GM21737 (cell line): ENCODE measurements around the gene GPR50.

Experiments used
- ATAC-seq: cut with Tn5 transposase; IDR thresholded peaks from one replicate; pipeline ENCODE4 v1.9.1; 2021; ENCODE audit warnings: mild to moderate bottlenecking, moderate library complexity; ENCODE audit not compliant: unreplicated experiment

GPR50 gene

GRCh38 chrX:151176231-151176750 lies at the start of gene GPR50:
GPR50 (plus strand) TSS chrX:151176584; CDS start chrX:151176722, 138 bp downstream.
- no peak for ATAC-seq

GRCh38 chrX:151132531-151132930 lies 43.9 kb upstream of the GPR50 start:
- no peak for ATAC-seq

- ATAC-seq = no peak
Observed at GRCh38 chrX:151151665-151152267, 24.6 kb upstream of the GPR50 start.

GRCh38 chrX:151153086-151153485 lies 23.3 kb upstream of the GPR50 start:
- ATAC-seq = no peak

- no peak for ATAC-seq
Observed at GRCh38 chrX:151153667-151154066, 22.7 kb upstream of the GPR50 start.

- no peak for ATAC-seq
Observed at GRCh38 chrX:151155234-151155633, 21.1 kb upstream of the GPR50 start.

GRCh38 chrX:151161690-151162089 lies 14.7 kb upstream of the GPR50 start:
- no peak for ATAC-seq

- no peak for ATAC-seq
Observed at GRCh38 chrX:151167791-151168345, 8.5 kb upstream of the GPR50 start.

GRCh38 chrX:151169783-151170182 lies 6.6 kb upstream of the GPR50 start:
- no peak for ATAC-seq

- no peak for ATAC-seq
Observed at GRCh38 chrX:151174581-151175282, 1.7 kb upstream of the GPR50 start.

- ATAC-seq = no peak
Observed at GRCh38 chrX:151175283-151176062, 911 bp upstream of the GPR50 start.

GRCh38 chrX:151177141-151178027 lies 1.0 kb downstream of the GPR50 start:
- no peak for ATAC-seq

GRCh38 chrX:151178746-151179145 lies 2.4 kb downstream of the GPR50 start:
- no peak for ATAC-seq

- ATAC-seq = no peak
Observed at GRCh38 chrX:151180400-151180799, 4.0 kb downstream of the GPR50 start.

GRCh38 chrX:151181088-151181487 lies 4.7 kb downstream of the GPR50 start:
- ATAC-seq = no peak

- no peak for ATAC-seq
Observed at GRCh38 chrX:151183233-151183753, 6.9 kb downstream of the GPR50 start.

GRCh38 chrX:151183912-151184565 lies 7.7 kb downstream of the GPR50 start:
- ATAC-seq = no peak

GRCh38 chrX:151184705-151185104 lies 8.3 kb downstream of the GPR50 start:
- no peak for ATAC-seq

GRCh38 chrX:151206871-151207270 lies 30.5 kb downstream of the GPR50 start:
- ATAC-seq = no peak

- no peak for ATAC-seq
Observed at GRCh38 chrX:151225843-151226242, 49.5 kb downstream of the GPR50 start.
